CD4-positive, alpha-beta T cell (primary cell): Measurements from ENCODE around the gene RAPGEF2. TPM values are rescaled to one million over a fixed set of nuclear protein-coding genes. Genes with fewer than 3 reads are reported as not detected.

ENCODE experiments used
- ATAC-seq: fragments of 200-7000 bp; cut with Tn5 transposase; one replicate; pipeline ENCODE4 v1.10.0; 2022; ENCODE audit warnings: mild to moderate bottlenecking; ENCODE audit not compliant: poor library complexity
- CTCF ChIA-PET: fragments of 350-600 bp; sonication (Branson Sonifier 250); formaldehyde crosslinking; loops from one replicate; lab custom pipeline; 2021; ENCODE audit warnings: antibody characterized with exemption, inconsistent platforms; lab: Charles Lee
- POLR2A ChIA-PET: fragments of 350-600 bp; sonication (Branson Sonifier 250); formaldehyde crosslinking; loops from one replicate; lab custom pipeline; 2021; ENCODE audit warnings: antibody characterized with exemption, inconsistent platforms; lab: Charles Lee
- DNase-seq, 14 experiments: peaks; one replicate each; pipeline ENCODE4 v3.0.0-alpha.2; 2013 to 2020; ENCODE audit warnings: mixed read lengths in 2 of 14
- H3K27ac ChIP-seq, 2 donors: one replicate each; pipeline versions ENCODE4 v1.5.1 to v1.7.0; 2013; ENCODE audit warnings: low read length in 2 of 2, low read depth in 1 of 2, mild to moderate bottlenecking in 1 of 2
- H3K27me3 ChIP-seq, 2 experiments: 1 replicate in 1 of 2; 2 replicates in 1 of 2; pipeline versions ENCODE4 v1.6.1 to v1.7.0; 2013; ENCODE audit warnings: low read length in 2 of 2, control low read depth in 1 of 2, mild to moderate bottlenecking in 1 of 2, moderate library complexity in 1 of 2; ENCODE audit not compliant: insufficient read depth in 2 of 2, control insufficient read depth in 1 of 2
- H3K36me3 ChIP-seq: one replicate; pipeline ENCODE4 v1.6.1; 2013; ENCODE audit warnings: low read length, control low read depth; ENCODE audit not compliant: insufficient read depth
- H3K4me1 ChIP-seq: one replicate; pipeline ENCODE4 v1.6.1; 2013; ENCODE audit warnings: low read length, control low read depth; ENCODE audit not compliant: insufficient read depth
- H3K4me3 ChIP-seq: one replicate; pipeline ENCODE4 v1.5.1; 2013; ENCODE audit warnings: mild to moderate bottlenecking, low read length, moderate library complexity
- H3K9me3 ChIP-seq, 2 experiments: 1 replicate in 1 of 2; 2 replicates in 1 of 2; pipeline versions ENCODE4 v1.6.1 to v1.7.0; 2013; ENCODE audit warnings: low read length in 2 of 2, mild to moderate bottlenecking in 2 of 2, control low read depth in 1 of 2, moderate library complexity in 1 of 2; ENCODE audit not compliant: control insufficient read depth in 1 of 2, insufficient read depth in 1 of 2
- H3K27ac Mint-ChIP-seq: one replicate; pipeline ENCODE4 v1.8.0; 2020; ENCODE audit warnings: mixed read lengths
- H3K27me3 Mint-ChIP-seq: one replicate; pipeline ENCODE4 v1.8.0; 2021; ENCODE audit warnings: mixed read lengths
- H3K36me3 Mint-ChIP-seq: one replicate; pipeline ENCODE4 v1.8.0; 2021; ENCODE audit warnings: low read depth, mixed read lengths
- H3K4me1 Mint-ChIP-seq: one replicate; pipeline ENCODE4 v1.8.0; 2021; ENCODE audit warnings: low read depth, mixed read lengths
- H3K4me3 Mint-ChIP-seq: one replicate; pipeline ENCODE4 v1.8.0; 2020; ENCODE audit warnings: mild to moderate bottlenecking, mixed read lengths
- H3K9me3 Mint-ChIP-seq: one replicate; pipeline ENCODE4 v1.8.0; 2020; ENCODE audit warnings: mixed read lengths
- CTCF ChIP-seq: fragments of 200-600 bp; IDR thresholded peaks from one replicate; pipeline ENCODE4 v1.8.0; 2022; ENCODE audit warnings: antibody characterized with exemption, mild to moderate bottlenecking
- intact Hi-C, 2 experiments: fragments of 100-400 bp; cut with DNase I in 1 of 2; cut with micrococcal nuclease in 1 of 2; formaldehyde crosslinking; loops; one replicate each; pipeline versions ENCODE4 v1.15.1 to v1.9.0; 2023 to 2025; cut with DNase I, micrococcal nuclease
- total RNA-seq, 174 experiments: library from RNA in 2 of 174; stranded (reverse) in 2 of 174; gene quantifications; one replicate each; pipeline ENCODE4 v1.2.3 and lab custom pipeline; 2021 to 2026

RAPGEF2 gene
- total RNA-seq, 2 experiments from 2014 or later, result 25.6 to 26.4 TPM

- Histone ChIP-seq H3K9me3 (no peaks in the 10 kb centered on the region), H3K27ac (no peak overlapping the region), H3K4me1 (no peaks in the 10 kb centered on the region), H3K27me3 (no peaks in the 10 kb centered on the region), H3K4me3 (no peak overlapping the region), H3K36me3 (no peaks in the 10 kb centered on the region)
- DNase-seq, result no peak
- no peak for ATAC-seq
- Mint-ChIP-seq H3K4me3 (no peak overlapping the region), H3K27me3 (no peaks in the 10 kb centered on the region), H3K36me3 (no peaks in the 10 kb centered on the region), H3K9me3 (no peaks in the 10 kb centered on the region), H3K4me1 (peaks cover 11% of the 10 kb centered on the region), H3K27ac (no peak overlapping the region)
- POLR2A ChIA-PET, result no interaction called here
- CTCF ChIA-PET, result interaction anchor here (1.1 kb wide), 1 partner anchor 11 kb away, joined by 3 read pairs; no protein-coding TSS in a partner anchor
- TF ChIP-seq CTCF, result no peak
- intact Hi-C loops, result no loop called here
These were observed 59.7 kb downstream of the RAPGEF2 start for GRCh38 chr4:159162576-159162975.

- TF ChIP-seq CTCF, result no peak
- peaks cover 19% of the 10 kb centered on the region for H3K4me1 Mint-ChIP-seq
- POLR2A ChIA-PET, result no interaction called here
- no peaks in the 10 kb centered on the region for H3K4me1 ChIP-seq
- no peaks in the 10 kb centered on the region for H3K36me3 Mint-ChIP-seq
- H3K27me3 Mint-ChIP-seq, result no peaks in the 10 kb centered on the region
- intact Hi-C loops, result no loop called here
- no peaks in the 10 kb centered on the region for H3K9me3 ChIP-seq
- H3K4me3 ChIP-seq, result no peak overlapping the region
- H3K4me3 Mint-ChIP-seq, result no peak overlapping the region
- H3K27ac ChIP-seq, result no peak overlapping the region
- no peak for ATAC-seq
- CTCF ChIA-PET, result no interaction called here
- DNase-seq, result no peak
- H3K27ac Mint-ChIP-seq, result no peak overlapping the region
- H3K36me3 ChIP-seq, result no peaks in the 10 kb centered on the region
- H3K9me3 Mint-ChIP-seq, result no peaks in the 10 kb centered on the region
- H3K27me3 ChIP-seq, result no peaks in the 10 kb centered on the region
These were observed 60.6 kb downstream of the RAPGEF2 start for GRCh38 chr4:159163521-159163920.

- Histone ChIP-seq H3K36me3 (no peaks in the 10 kb centered on the region), H3K9me3 (no peaks in the 10 kb centered on the region), H3K27ac (no peak overlapping the region), H3K4me1 (no peaks in the 10 kb centered on the region), H3K27me3 (no peaks in the 10 kb centered on the region), H3K4me3 (no peak overlapping the region)
- ChIA-PET POLR2A (no interaction called here), CTCF (no interaction called here)
- Mint-ChIP-seq H3K4me3 (no peak overlapping the region), H3K9me3 (no peaks in the 10 kb centered on the region), H3K4me1 (peaks cover 43% of the 10 kb centered on the region), H3K27ac (no peak overlapping the region), H3K27me3 (no peaks in the 10 kb centered on the region), H3K36me3 (no peaks in the 10 kb centered on the region)
- DNase-seq, result no peak
- TF ChIP-seq CTCF, result no peak
- intact Hi-C loops, result loop anchor here (10.0 kb wide), 2 partner anchors 65 to 915 kb away; partner anchors contain the start of gene RAPGEF2 (in 1 of the 2)
- ATAC-seq, result no peak
These were observed 66.8 kb downstream of the RAPGEF2 start for GRCh38 chr4:159169404-159170302.
